Activated T-cell treated with anti-CD3 and anti-CD28 coated beads, Interleukin-2, amount 50 U/mL, for 4 hours (primary cell): ENCODE data around the gene MFSD2B. TPM values are rescaled to one million over a fixed set of nuclear protein-coding genes. Genes with fewer than 3 reads are reported as not detected.
"Not testable (repeated sequence)": the region's sequence is repeated elsewhere in the genome, so short reads cannot be mapped to it uniquely, and the experiment has no call there.

Experiments used
- ATAC-seq, 2 donors: fragments of 200-7000 bp; cut with Tn5 transposase; one replicate each; pipeline ENCODE4 v1.10.0; 2021
- DNase-seq: peaks from one replicate; pipeline ENCODE4 v3.0.0-alpha.2; 2020
- H3K27me3 Mint-ChIP-seq: one replicate; pipeline ENCODE4 v1.8.0; 2021; ENCODE audit warnings: low read depth, mixed read lengths
- H3K36me3 Mint-ChIP-seq: one replicate; pipeline ENCODE4 v1.8.0; 2022; ENCODE audit warnings: mixed read lengths; ENCODE audit not compliant: insufficient read depth
- H3K4me1 Mint-ChIP-seq: one replicate; pipeline ENCODE4 v1.8.0; 2021; ENCODE audit warnings: low read depth, mixed read lengths
- H3K4me3 Mint-ChIP-seq: one replicate; pipeline ENCODE4 v1.8.0; 2021; ENCODE audit warnings: mild to moderate bottlenecking, moderate library complexity, mixed read lengths
- H3K9me3 Mint-ChIP-seq: one replicate; pipeline ENCODE4 v1.8.0; 2021; ENCODE audit warnings: mixed read lengths
- total RNA-seq, 3 donors: library from RNA; stranded (reverse); gene quantifications; one replicate each; pipeline ENCODE4 v1.2.1, GENCODE V29; 2021

The MFSD2B gene
- total RNA-seq, 3 donors from 2014 or later = 0.13 TPM; not detected in 2

DNA sequence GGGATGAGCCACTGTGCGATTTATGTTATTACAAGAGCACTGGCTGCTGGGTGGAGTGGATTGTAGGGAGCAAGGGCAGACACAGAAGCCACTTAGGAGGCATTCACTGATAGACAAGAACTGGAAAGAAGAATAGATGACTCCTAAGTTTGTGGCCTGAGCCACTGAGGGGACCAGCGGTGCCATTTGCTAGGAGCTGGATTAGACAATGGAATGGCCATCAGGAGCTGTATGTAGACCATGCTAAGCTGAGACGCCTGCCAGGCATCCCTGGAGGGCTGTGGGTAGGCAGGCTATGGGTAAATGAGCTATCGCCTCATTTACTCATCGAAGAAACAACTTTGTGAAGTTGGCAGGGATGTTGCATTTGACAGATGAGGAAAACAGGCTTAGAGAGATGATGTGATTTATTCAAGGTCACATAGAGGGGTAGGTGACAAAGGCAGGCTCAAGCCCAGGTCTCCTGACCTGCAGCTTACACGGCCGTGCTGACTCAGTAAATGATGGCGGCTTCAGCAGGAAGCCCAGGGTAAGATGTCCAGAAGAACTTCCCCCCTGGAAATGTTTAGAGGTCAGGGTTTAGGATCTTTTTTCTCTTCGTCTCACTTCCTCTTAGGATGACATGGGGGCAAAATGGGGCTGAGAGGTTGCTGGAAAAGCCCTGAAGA is 2.8 kb downstream of the MFSD2B start:
- Mint-ChIP-seq H3K9me3 (no peaks in the 10 kb centered on the region), H3K27me3 (peaks cover 41% of the 10 kb centered on the region), H3K4me3 (no peak overlapping the region), H3K4me1 (peaks cover 4% of the 10 kb centered on the region), H3K36me3 (peaks cover 1% of the 10 kb centered on the region)
- no peak for ATAC-seq
- DNase-seq = no peak

DNA sequence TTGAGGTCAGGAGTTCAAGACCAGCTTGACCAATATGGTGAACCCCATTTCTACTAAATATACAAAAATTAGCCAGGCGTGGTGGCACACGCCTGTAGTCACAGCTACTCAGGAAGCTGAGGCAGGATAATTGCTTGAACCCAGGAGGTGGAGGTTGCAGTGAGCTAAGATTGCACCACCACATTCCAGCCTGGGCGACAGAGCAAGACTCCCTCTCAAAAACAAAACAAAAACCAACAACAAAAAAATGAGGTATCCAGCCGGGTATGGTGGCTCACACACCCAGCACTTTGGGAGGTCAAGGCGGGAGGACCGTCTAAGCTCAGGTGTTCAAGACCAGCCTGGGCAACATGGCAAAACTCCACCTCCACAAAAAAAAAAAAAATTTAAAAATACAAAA is 5.0 kb downstream of the MFSD2B start:
- ATAC-seq, H3K4me3 Mint-ChIP-seq, DNase-seq, H3K36me3 Mint-ChIP-seq, H3K4me1 Mint-ChIP-seq, H3K9me3 Mint-ChIP-seq: not testable (repeated sequence)
- H3K27me3 Mint-ChIP-seq = peaks cover 27% of the 10 kb centered on the region

DNA sequence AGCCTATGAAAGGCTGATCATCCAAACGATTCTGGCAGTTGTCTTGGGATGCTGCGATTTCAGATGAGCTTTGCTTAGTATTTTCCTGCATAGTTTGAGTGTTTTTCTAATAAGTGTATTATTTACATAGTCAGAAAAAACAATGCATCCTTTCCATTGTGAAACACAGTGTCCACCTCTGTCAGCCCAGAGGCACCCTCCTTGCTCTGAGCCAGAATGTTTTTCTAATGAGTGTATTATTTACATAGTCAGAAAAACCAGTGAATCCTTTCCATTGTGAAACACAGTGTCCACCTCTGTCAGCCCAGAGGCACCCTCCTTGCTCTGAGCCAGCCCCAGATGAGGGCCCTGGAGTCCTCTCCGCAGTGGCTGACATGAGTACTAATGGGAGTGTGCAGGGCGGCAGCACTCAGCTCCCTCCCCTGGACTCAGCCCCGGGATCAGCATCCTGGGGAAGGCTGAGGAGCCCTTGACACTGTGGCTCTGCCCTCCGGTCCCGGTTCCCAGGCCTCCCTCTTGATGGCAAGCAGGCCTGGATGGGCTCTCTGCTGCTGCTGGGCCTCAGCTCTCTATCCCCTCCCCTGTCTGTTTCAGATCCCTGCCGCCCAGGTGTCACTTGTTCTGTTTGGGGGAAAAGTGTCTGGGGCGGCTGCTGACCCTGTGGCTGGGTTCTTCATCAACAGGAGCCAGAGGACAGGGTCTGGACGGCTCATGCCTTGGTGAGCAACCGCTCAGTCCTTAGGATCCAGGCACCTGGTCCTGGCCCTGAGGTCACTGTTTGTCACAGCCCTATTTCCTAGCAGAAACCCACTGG is 5.9 kb downstream of the MFSD2B start:
- ATAC-seq = no peak
- peaks cover 1% of the 10 kb centered on the region for H3K36me3 Mint-ChIP-seq
- H3K27me3 Mint-ChIP-seq = peaks cover 26% of the 10 kb centered on the region
- DNase-seq = no peak
- H3K4me3 Mint-ChIP-seq = no peak overlapping the region
- H3K9me3 Mint-ChIP-seq = no peaks in the 10 kb centered on the region
- H3K4me1 Mint-ChIP-seq = peaks cover 4% of the 10 kb centered on the region

DNA sequence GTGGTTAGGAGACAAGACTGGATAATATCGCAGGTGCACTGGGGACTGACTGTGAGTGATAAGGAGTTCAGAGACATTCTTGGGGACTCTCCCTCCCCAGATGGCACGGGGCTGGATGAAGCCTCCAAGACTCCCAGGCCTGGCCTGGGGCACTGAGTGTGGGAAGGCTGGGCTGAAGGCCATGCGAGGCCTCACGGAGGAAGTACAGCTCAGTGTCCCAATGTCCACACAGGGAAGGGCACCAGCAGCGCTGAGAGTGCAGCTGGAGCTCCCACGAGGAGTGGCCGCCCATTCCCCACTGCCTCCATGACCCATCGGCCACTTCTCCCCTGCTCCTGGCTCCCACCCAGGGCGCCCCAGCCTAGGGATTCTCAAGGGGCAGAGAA is 6.5 kb downstream of the MFSD2B start:
- peaks cover 1% of the 10 kb centered on the region for H3K4me1 Mint-ChIP-seq
- peaks cover 1% of the 10 kb centered on the region for H3K36me3 Mint-ChIP-seq
- ATAC-seq (no peak), DNase-seq (no peak)
- H3K27me3 Mint-ChIP-seq = peaks cover 20% of the 10 kb centered on the region
- H3K4me3 Mint-ChIP-seq = no peak overlapping the region
- H3K9me3 Mint-ChIP-seq = no peaks in the 10 kb centered on the region

DNA sequence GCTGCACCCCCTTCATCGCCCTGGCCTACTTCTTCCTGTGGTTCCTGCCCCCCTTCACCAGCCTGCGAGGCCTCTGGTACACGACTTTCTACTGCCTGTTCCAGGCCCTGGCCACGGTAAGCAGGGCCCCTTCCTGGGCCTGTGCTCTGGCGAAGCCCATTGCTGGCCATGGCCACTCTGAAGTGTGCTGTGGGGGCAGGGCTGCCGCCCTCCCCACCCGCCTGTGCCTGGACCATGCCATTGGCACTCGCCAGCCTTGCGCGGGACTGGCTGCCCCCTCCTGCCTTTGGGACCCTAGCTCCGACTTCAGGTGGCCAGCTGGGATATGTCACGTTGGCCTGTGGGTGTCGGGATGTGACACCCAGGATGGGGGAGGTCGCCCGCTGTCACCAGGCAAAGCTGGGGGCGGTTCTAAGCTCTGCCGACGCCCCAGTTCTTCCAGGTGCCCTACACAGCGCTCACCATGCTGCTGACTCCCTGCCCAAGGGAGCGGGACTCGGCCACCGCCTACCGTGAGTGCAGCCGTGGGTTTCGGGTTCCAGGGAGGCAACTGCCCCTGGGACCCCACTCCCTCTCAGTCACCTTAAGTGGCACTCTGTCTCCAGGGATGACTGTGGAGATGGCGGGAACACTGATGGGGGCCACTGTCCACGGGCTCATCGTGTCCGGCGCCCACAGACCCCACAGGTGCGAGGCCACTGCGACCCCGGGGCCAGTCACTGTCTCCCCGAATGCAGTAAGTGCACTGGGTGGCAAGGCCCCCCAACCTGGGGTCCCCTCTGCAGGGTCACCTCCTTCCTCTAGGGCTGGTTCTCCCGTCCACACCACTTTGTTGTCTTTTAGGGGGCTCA is 7.2 kb downstream of the MFSD2B start:
- Mint-ChIP-seq H3K27me3 (peaks cover 14% of the 10 kb centered on the region), H3K9me3 (no peaks in the 10 kb centered on the region), H3K4me3 (no peak overlapping the region), H3K36me3 (no peaks in the 10 kb centered on the region), H3K4me1 (no peaks in the 10 kb centered on the region)
- ATAC-seq = no peak
- no peak for DNase-seq

DNA sequence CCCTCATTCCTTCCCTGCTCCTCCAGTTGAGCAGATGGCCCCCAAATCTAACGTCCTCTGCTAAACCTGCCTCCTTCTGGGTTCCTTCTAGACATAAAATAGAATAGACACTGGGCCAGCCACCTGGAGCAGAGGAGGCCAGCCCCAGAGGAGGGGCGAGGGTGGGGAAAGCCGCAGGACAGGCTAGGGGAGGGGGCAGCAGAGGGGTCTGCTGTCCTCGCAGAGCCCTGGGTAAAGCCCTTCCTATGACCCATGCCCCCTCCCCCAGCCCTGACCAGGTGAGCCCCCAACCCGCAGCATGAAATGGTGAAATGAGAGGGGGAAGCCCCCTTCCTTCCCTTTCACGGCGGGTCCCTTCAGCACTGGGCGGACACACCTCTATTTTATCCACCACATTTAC is 7.8 kb downstream of the MFSD2B start:
- Mint-ChIP-seq H3K9me3 (no peaks in the 10 kb centered on the region), H3K27me3 (peaks cover 8% of the 10 kb centered on the region), H3K4me3 (no peak overlapping the region), H3K4me1 (no peaks in the 10 kb centered on the region), H3K36me3 (peaks cover 1% of the 10 kb centered on the region)
- no peak for ATAC-seq
- DNase-seq = no peak

DNA sequence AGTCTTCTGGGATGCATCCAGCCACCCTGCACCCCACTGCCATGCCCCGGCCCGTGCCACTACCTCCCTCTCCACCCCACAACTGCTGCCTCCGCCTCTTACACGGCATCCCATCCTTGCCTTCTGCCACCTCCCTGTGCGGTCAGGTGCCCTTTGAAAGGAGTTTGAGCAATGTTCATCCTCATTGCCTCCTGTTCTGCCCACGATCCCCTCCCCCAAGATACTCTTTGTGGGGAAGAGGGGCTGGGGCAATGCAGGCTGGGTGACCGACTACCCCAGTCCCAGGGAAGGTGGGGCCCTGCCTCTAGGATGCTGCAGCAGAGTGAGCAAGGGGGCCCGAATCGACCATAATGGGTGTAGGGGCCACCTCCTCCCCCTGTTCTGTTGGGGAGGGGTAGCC is 8.4 kb downstream of the MFSD2B start:
- Mint-ChIP-seq H3K4me3 (no peak overlapping the region), H3K36me3 (peaks cover 6% of the 10 kb centered on the region), H3K27me3 (peaks cover 8% of the 10 kb centered on the region), H3K4me1 (no peaks in the 10 kb centered on the region), H3K9me3 (no peaks in the 10 kb centered on the region)
- ATAC-seq (no peak), DNase-seq (no peak)

DNA sequence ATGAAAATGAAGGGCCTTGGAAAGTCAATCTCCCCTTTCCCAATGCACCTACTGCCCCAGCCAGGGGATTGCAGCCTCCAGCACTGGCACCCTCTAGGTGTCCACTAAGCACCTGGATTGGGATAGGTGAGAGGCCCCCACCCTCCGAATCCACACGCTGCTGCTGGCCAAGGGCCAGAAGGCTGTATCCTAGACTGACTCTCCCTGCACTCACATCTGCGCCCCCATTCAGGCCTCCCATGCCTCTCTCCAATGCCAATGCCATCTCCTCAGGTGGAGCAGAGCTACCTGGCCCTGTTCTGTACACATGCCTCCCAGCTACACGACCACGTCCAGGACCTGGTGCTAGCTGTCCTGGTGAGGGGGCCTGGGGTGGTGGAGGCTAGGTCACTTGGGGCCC is 9.8 kb downstream of the MFSD2B start:
- Mint-ChIP-seq H3K4me1 (no peaks in the 10 kb centered on the region), H3K36me3 (peaks cover 11% of the 10 kb centered on the region), H3K9me3 (no peaks in the 10 kb centered on the region), H3K27me3 (no peaks in the 10 kb centered on the region), H3K4me3 (no peak overlapping the region)
- peak in 1 of 2 donors; percentile 20 for ATAC-seq
- DNase-seq = no peak

DNA sequence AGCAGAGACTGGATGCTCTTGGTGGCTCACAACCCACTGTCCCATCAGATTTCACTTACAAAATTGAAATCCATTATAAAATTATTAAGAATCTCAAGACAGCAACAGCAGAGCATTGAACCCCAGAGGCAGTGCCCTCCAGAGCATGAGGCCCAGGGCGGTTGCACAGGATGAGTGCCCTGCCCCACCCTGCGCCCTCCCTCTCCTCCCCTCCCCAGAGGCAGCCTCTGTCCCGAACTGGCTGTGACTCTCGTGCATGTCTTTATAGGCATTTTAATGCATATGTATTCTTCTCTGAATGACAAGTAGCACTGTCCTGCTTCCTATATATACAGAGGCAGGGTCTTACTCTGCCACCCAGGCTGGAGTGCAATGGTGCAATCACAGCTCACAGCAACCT is 10.4 kb downstream of the MFSD2B start:
- peaks cover 11% of the 10 kb centered on the region for H3K36me3 Mint-ChIP-seq
- no peak for DNase-seq
- no peaks in the 10 kb centered on the region for H3K27me3 Mint-ChIP-seq
- no peaks in the 10 kb centered on the region for H3K4me1 Mint-ChIP-seq
- no peak for ATAC-seq
- no peak overlapping the region for H3K4me3 Mint-ChIP-seq
- H3K9me3 Mint-ChIP-seq = no peaks in the 10 kb centered on the region

DNA sequence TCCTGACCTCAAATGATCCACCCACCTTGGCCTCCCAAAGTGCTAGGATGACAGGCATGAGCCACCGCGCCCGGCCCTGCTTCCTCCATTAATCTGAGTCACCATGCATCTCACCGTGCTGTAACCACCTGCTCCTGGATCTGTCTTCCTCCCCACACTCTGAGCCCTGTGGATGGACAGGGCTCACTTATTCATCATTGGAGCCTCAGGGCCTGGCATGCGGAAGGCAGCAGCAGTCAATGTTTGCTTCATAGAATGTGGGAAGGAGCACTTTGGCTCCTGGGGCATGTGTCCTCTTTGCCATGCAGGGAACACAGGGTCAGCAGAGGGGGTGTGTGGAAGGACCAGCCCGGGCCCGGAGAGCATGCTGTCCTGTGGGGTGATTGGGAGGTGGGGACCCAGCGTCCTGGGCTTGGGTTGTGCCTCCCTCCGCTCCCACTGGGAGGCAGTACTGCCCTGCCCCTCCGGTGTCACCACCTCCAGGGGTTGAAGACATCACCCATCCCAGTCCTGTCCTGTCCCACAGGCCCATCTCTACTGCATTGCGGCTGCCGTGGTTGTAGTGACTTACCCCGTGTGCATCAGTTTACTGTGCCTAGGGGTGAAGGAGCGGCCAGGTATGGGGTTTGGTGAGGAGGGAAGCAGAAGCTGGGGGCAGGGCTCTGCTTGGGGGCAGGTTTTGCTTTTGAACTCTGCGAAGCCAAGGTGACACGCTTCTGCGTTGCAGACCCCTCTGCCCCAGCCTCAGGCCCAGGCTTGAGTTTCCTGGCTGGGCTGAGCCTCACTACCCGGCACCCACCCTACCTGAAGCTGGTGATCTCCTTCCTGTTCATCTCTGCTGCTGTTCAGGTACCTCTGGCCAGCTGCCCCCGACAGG is 11.5 kb downstream of the MFSD2B start:
- Mint-ChIP-seq H3K27me3 (no peaks in the 10 kb centered on the region), H3K9me3 (no peaks in the 10 kb centered on the region), H3K4me1 (no peaks in the 10 kb centered on the region), H3K4me3 (no peak overlapping the region), H3K36me3 (peaks cover 16% of the 10 kb centered on the region)
- DNase-seq (no peak), ATAC-seq (peak; percentile 46)

DNA sequence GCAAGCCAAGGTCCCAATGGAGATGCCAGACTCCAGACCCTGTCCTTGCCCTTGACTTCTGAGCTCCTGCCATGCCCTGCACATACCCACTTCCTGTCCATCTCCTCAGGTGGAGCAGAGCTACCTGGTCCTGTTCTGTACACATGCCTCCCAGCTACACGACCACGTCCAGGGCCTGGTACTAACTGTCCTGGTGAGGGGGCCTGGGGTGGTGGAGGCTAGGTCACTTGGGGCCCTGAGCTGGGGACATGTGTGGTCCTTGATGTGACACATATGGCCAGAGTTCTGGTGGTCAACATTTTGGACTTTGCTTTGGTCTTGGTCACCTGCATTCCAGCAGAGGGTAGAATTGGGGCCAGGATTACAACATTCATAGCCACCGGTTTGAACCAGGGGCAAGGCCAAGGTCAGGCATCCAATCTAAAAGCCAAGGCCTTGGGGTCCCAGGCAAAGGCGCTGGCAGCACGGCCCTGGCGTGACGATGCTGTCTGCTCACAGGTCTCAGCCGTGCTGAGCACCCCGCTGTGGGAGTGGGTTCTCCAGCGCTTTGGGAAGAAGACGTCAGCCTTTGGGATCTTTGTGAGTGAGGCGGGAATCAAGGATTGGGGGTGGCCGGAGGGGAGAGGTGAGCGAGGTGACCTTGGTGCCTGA is 12.6 kb downstream of the MFSD2B start:
- ATAC-seq (no peak), DNase-seq (no peak)
- no peaks in the 10 kb centered on the region for H3K27me3 Mint-ChIP-seq
- peaks cover 22% of the 10 kb centered on the region for H3K36me3 Mint-ChIP-seq
- H3K4me1 Mint-ChIP-seq = no peaks in the 10 kb centered on the region
- H3K4me3 Mint-ChIP-seq = no peak overlapping the region
- H3K9me3 Mint-ChIP-seq = no peaks in the 10 kb centered on the region

DNA sequence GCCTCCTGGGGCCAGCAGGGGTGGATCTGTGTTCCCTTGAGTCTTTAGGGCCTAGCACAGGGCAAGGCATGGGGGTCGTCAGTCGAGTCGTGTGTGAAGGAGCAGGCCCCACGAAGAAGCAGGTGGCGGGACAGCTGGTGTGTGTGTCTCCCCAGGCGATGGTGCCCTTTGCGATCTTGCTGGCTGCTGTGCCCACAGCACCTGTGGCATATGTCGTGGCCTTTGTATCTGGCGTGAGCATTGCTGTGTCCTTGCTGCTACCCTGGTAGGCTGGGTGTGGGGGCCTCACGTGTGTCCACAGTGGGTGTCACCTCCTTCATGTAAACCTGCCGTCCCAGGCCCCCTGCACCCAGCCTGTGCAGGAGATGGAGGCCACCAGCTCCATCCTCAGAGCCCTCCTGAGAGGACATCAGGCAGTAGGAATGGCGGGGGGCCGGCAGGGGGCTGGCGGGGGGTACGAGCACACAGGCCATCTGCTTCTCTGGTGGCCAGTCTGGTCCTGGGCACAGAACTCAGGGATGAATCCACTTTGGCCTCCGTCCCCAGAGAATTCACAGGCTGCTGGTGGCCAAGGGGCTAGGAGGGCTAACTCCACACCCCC is 13.2 kb downstream of the MFSD2B start:
- no peaks in the 10 kb centered on the region for H3K27me3 Mint-ChIP-seq
- no peak overlapping the region for H3K4me3 Mint-ChIP-seq
- ATAC-seq = no peak
- no peaks in the 10 kb centered on the region for H3K4me1 Mint-ChIP-seq
- no peaks in the 10 kb centered on the region for H3K9me3 Mint-ChIP-seq
- peaks cover 24% of the 10 kb centered on the region for H3K36me3 Mint-ChIP-seq
- no peak for DNase-seq

DNA sequence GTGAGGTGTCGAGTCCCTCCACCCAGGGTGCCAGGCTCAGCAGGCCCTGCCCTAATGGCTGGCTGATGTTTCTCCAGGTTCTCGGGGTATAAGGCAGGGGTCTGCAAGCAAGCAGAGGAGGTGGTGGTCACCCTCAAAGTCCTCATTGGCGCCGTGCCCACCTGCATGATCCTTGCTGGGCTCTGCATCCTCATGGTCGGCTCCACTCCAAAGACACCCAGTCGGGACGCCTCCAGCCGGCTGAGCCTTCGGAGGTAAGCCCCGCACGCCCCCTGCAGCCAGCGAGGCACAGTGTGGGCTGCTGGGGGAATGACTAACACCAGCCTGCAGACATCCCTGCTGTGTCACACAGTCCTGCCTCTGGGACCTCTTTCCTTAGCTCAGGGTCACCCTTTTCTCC is 14.1 kb downstream of the MFSD2B start:
- Mint-ChIP-seq H3K36me3 (peaks cover 30% of the 10 kb centered on the region), H3K4me1 (no peaks in the 10 kb centered on the region), H3K9me3 (no peaks in the 10 kb centered on the region), H3K27me3 (no peaks in the 10 kb centered on the region), H3K4me3 (no peak overlapping the region)
- DNase-seq (no peak), ATAC-seq (no peak)
